Osteoblast (primary cell): ENCODE data around the gene CLEC20A. TPM values are rescaled to one million over a fixed set of nuclear protein-coding genes. Genes with fewer than 3 reads are reported as not detected.

ENCODE experiments used
- DNase-seq: peaks from one replicate; pipeline ENCODE4 v3.0.0; 2011; ENCODE audit warnings: low spot score, mixed read lengths; ENCODE audit not compliant: insufficient read length; ENCODE audit errors: missing footprints
- H2AFZ ChIP-seq: 2 replicates; pipeline ENCODE4 v1.6.0; 2011; ENCODE audit warnings: mild to moderate bottlenecking, low read length
- H3K27ac ChIP-seq: 2 replicates; pipeline ENCODE4 v1.5.1; 2011; ENCODE audit warnings: mild to moderate bottlenecking, low read depth, low read length, moderate library complexity
- H3K27me3 ChIP-seq: 2 replicates; pipeline ENCODE4 v1.6.0; 2012; ENCODE audit warnings: mild to moderate bottlenecking, control low read depth, inconsistent platforms, low read length, moderate library complexity; ENCODE audit not compliant: insufficient read depth
- H3K36me3 ChIP-seq: 2 replicates; pipeline ENCODE4 v1.5.1; 2011; ENCODE audit warnings: mild to moderate bottlenecking, low read length, control low read depth, moderate library complexity; ENCODE audit not compliant: insufficient read depth
- H3K4me1 ChIP-seq: 2 replicates; pipeline ENCODE4 v1.5.1; 2011; ENCODE audit warnings: mild to moderate bottlenecking, low read length, control low read depth, moderate library complexity; ENCODE audit not compliant: insufficient read depth
- H3K4me2 ChIP-seq: 2 replicates; pipeline ENCODE4 v1.6.0; 2011; ENCODE audit warnings: mild to moderate bottlenecking, low read length; ENCODE audit not compliant: insufficient read depth
- H3K4me3 ChIP-seq: fragments of 200-600 bp; sonication (generic); 3 replicates; pipeline ENCODE4 v1.5.1; 2012; ENCODE audit warnings: mild to moderate bottlenecking, low read length, inconsistent platforms; ENCODE audit not compliant: insufficient read depth
- H3K79me2 ChIP-seq: 2 replicates; pipeline ENCODE4 v1.6.0; 2012; ENCODE audit warnings: mild to moderate bottlenecking, low read length, control low read depth, inconsistent platforms; ENCODE audit not compliant: insufficient read depth
- H3K9me3 ChIP-seq: 2 replicates; pipeline ENCODE4 v1.5.1; 2011; ENCODE audit warnings: low read depth, low read length, control low read depth
- H4K20me1 ChIP-seq: 2 replicates; pipeline ENCODE4 v1.6.0; 2012; ENCODE audit warnings: mild to moderate bottlenecking, low read length, control low read depth; ENCODE audit not compliant: insufficient read depth
- total RNA-seq: library from RNA; depleted of rRNA; stranded (reverse); fragments of >200 nt; gene quantifications from 2 replicates; pipeline ENCODE4 v1.2.3, GENCODE V29; 2012
- TF ChIP-seq, protein P1 (sequence below): IDR thresholded peaks from 2 replicates; pipeline ENCODE4 v1.5.1; 2011; ENCODE audit warnings: mild to moderate bottlenecking, low read depth, low read length, moderate library complexity; ENCODE audit errors: extremely low read depth

The CLEC20A gene
- total RNA-seq, 1 donor: under 0.01 TPM

DNA sequence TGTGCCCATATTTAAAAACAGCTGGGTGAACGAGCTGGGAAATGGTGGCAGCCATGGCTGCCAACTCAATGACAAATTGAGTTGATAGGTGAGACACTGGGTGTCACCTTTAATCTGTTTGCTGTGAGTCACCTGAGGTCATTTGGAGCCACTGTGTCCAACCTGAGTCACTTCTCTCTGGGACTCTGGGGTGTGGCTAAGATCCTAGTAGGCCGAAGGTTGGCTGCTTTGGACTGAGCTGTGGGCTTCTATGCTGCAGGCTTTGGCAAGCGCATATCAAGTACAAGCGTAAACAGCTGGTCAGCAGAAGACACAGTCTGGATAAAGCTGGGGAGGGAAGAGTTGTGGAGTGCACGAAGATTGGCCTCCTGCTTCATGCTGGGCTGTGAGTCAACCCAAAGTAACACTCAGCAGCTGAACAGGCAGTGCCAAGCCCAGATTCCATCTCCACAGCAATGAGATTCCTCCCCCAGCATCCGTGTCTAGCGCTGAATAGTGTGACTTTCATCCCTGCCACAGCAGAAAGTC lies 40.1 kb upstream of the CLEC20A start:
- peak; percentile 99 for DNase-seq
- H3K4me1 ChIP-seq: peaks cover 50% of the 10 kb centered on the region

DNA sequence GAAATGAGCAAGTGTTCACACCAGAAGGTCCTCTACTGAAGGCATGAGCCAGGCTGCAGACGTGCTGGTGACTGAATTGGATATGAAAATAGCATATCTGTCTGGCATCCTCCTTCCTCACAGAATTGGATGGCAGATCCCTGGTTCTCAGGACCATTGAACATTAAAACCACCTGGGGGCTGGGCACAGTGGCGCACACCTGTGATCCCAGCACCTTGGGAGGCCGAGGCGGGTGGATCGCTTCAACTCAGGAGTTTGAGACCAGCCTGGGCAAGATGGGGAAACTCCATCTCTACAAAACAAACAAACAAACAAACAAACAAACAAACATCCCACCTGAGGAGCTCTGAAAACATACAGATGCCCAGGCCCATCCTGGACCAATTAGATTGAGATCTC lies 39.6 kb upstream of the CLEC20A start:
- Histone ChIP-seq H2AFZ (no peak overlapping the region), H3K27ac (peak overlapping the region; percentile 78), H3K4me2 (peak overlapping the region; percentile 65), H3K36me3 (no peaks in the 10 kb centered on the region), H3K4me3 (no peak overlapping the region), H3K4me1 (peaks cover 45% of the 10 kb centered on the region), H3K9me3 (no peaks in the 10 kb centered on the region), H3K79me2 (no peaks in the 10 kb centered on the region), H3K27me3 (no peaks in the 10 kb centered on the region), H4K20me1 (no peaks in the 10 kb centered on the region)
- TF ChIP-seq, protein P1, sequence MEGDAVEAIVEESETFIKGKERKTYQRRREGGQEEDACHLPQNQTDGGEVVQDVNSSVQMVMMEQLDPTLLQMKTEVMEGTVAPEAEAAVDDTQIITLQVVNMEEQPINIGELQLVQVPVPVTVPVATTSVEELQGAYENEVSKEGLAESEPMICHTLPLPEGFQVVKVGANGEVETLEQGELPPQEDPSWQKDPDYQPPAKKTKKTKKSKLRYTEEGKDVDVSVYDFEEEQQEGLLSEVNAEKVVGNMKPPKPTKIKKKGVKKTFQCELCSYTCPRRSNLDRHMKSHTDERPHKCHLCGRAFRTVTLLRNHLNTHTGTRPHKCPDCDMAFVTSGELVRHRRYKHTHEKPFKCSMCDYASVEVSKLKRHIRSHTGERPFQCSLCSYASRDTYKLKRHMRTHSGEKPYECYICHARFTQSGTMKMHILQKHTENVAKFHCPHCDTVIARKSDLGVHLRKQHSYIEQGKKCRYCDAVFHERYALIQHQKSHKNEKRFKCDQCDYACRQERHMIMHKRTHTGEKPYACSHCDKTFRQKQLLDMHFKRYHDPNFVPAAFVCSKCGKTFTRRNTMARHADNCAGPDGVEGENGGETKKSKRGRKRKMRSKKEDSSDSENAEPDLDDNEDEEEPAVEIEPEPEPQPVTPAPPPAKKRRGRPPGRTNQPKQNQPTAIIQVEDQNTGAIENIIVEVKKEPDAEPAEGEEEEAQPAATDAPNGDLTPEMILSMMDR: no peak
- DNase-seq: no peak

More for the DNA sequence above, 40.1 kb upstream of the CLEC20A start:
- H3K27ac ChIP-seq: peak overlapping the region; percentile 78
- no peaks in the 10 kb centered on the region for H3K9me3 ChIP-seq
- no peaks in the 10 kb centered on the region for H3K27me3 ChIP-seq
- peak overlapping the region; percentile 65 for H3K4me2 ChIP-seq
- H2AFZ ChIP-seq: peak overlapping the region; percentile 39
- H3K36me3 ChIP-seq: no peaks in the 10 kb centered on the region
- no peaks in the 10 kb centered on the region for H3K79me2 ChIP-seq
- TF ChIP-seq, protein P1: no peak
- H4K20me1 ChIP-seq: no peaks in the 10 kb centered on the region
- H3K4me3 ChIP-seq: no peak overlapping the region

DNA sequence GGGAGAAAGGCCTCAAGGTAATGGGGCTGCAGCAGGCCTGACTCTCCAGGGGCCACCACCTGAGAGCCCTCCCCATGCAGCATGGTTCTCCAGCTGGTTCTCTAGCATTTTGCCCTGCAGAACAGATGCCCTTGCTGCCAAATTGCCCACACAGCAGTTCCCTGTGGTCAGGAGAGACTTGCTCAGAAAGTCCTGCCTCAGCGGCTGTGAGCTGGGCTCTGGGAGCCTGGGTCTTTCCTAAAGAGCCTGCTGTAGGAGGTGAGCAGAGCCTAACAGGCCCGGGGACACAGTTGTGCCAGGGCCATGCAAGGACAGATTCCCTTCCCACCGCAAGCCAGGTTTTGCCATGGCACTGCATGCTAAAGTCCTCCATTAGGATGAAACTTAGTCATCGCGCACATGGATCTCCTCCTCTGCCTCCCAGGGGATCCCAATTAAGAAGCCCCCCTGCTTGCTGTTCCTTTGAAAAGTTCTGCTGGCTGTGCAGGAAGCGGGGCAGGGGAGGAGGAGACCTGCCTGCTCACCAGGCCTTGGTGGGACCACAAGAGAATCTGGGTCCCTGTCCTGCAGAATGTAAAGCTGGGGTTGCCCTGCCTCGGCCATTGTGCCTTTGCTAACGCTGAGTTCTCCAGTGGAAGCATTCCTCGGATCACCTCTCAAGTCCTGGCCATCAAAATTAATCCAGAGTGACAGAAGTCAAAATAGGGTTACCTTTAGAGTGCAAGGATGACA lies 37.5 kb upstream of the CLEC20A start:
- TF ChIP-seq, protein P1: no peak
- no peaks in the 10 kb centered on the region for H3K27me3 ChIP-seq
- H4K20me1 ChIP-seq: no peaks in the 10 kb centered on the region
- no peak overlapping the region for H3K27ac ChIP-seq
- no peak overlapping the region for H3K4me2 ChIP-seq
- H2AFZ ChIP-seq: no peak overlapping the region
- H3K79me2 ChIP-seq: no peaks in the 10 kb centered on the region
- no peak for DNase-seq
- H3K36me3 ChIP-seq: no peaks in the 10 kb centered on the region
- no peaks in the 10 kb centered on the region for H3K9me3 ChIP-seq
- H3K4me3 ChIP-seq: no peak overlapping the region
- H3K4me1 ChIP-seq: peaks cover 32% of the 10 kb centered on the region

DNA sequence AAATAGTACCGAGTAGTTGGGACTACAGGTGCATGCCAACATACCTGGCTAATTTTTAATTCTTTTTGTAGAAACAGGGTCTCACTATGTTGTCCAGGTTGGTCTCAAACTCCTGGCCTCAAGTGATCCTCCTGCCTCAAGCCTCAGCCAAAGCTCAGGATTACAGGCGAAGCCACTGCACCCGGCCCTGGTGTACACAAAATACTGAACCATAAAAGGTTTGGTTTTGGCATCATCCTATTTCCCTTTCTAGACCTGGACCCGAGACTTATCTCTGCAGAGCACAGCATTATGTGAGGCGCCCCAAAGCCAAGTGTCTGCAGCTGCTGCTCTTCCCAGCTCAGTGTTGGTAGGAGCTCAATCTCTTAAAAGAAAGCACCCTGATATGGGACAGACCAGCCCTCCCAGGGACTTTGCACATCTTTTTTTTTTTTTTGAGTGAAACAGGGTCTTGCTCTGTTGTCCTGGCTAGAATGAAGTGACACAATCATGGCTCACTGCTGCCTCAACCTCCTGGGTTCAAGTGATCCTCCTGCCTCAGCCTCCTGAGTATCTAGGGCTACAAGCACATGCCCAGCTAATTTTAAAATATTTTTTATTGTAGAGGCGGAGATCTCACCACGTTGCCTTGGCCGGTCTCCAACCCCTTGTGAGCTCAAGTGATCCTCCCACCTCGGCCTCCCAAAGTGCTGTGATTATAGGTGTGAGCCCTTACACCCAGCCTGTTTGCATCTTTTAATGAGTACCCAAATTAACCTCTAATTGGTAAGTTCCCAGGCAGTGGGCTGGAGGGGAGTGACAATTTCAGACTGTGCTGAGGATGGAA lies 36.6 kb upstream of the CLEC20A start:
- no peak overlapping the region for H3K27ac ChIP-seq
- no peak for DNase-seq
- no peaks in the 10 kb centered on the region for H3K79me2 ChIP-seq
- peaks cover 22% of the 10 kb centered on the region for H3K4me1 ChIP-seq
- H3K4me2 ChIP-seq: no peak overlapping the region
- no peaks in the 10 kb centered on the region for H4K20me1 ChIP-seq
- TF ChIP-seq, protein P1: no peak
- no peaks in the 10 kb centered on the region for H3K9me3 ChIP-seq
- H3K27me3 ChIP-seq: no peaks in the 10 kb centered on the region
- no peaks in the 10 kb centered on the region for H3K36me3 ChIP-seq
- no peak overlapping the region for H3K4me3 ChIP-seq
- H2AFZ ChIP-seq: no peak overlapping the region
